DOHH2 (cell line): ENCODE measurements around the gene DLX5.

ENCODE experiments used
- CTCF ChIP-seq: fragments of 200-600 bp; sonication (generic); IDR thresholded peaks from one replicate; pipeline ENCODE4 v1.5.1; 2014; ENCODE audit warnings: antibody characterized with exemption, mild to moderate bottlenecking, low read depth, low read length; ENCODE audit not compliant: poor library complexity, severe bottlenecking
- EZH2phosphoT487 ChIP-seq: fragments of 200-600 bp; sonication (generic); IDR thresholded peaks from 2 replicates; pipeline ENCODE4 v1.6.1; 2017; ENCODE audit warnings: borderline replicate concordance, mild to moderate bottlenecking, antibody characterized with exemption, low read length, moderate library complexity, mixed read lengths

GRCh38 chr7:96989859-96990317, 34.7 kb downstream of the DLX5 start:
- no peak for TF ChIP-seq CTCF
- no peak for TF ChIP-seq EZH2phosphoT487
